ENCODE data around the gene CDKAL1.
"Not testable (repeated sequence)": the region's sequence is repeated elsewhere in the genome, so short reads cannot be mapped to it uniquely, and the experiment has no call there.

CDKAL1 gene

GRCh38 chr6:20722455-20722854 is 188.2 kb downstream of the CDKAL1 start:
- DNase-seq (ENCODE audit: extremely low spot score), result no peak
- TF ChIP-seq TARDBP (IDR thresholded peaks at IDR 0.05) (no peak), HDGF (IDR thresholded peaks at IDR 0.05; ENCODE audit: borderline replicate concordance) (no peak), CTBP1 (IDR thresholded peaks at IDR 0.05; ENCODE audit: borderline replicate concordance) (no peak)
- CTCF ChIA-PET, result no interaction called here
- POLR2A ChIA-PET, result no interaction called here

DNA sequence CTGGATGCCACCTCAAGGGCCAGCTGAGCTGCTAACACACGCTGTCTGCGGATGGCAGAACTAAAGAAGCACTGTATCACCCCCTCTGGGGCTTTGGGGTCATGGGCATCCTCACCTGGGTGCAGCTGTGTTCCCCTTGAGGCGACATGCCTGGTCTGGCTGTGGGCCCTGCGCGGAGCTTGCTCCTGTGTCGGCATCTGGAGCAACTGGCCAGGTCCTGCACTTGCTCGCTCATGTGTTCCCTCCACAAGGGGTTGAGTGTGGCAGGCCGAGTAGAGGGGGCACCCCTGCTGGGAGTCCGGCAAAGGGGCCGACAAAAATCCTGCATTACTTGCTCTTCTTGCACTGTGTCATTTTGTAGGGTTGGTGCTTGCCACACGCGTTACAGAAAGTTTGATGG is 189.0 kb downstream of the CDKAL1 start:
- ChIA-PET POLR2A (no interaction called here), CTCF (no interaction called here)
- no peak for DNase-seq (ENCODE audit: extremely low spot score)
- TF ChIP-seq HDGF (IDR thresholded peaks at IDR 0.05; ENCODE audit: borderline replicate concordance) (no peak), SUZ12 (IDR thresholded peaks at IDR 0.05) (no peak), CTBP1 (IDR thresholded peaks at IDR 0.05; ENCODE audit: borderline replicate concordance) (no peak), SP1 (IDR thresholded peaks at IDR 0.05) (no peak), ZNF384 (IDR thresholded peaks at IDR 0.05) (no peak), FOXM1 (IDR thresholded peaks at IDR 0.05; ENCODE audit: borderline replicate concordance) (no peak), FOXA1 (IDR thresholded peaks at IDR 0.05) (no peak), LEF1 (IDR thresholded peaks at IDR 0.05; ENCODE audit: borderline replicate concordance) (no peak), L3MBTL2 (conservative IDR thresholded peaks at IDR 0.05) (no peak), ARNT (IDR thresholded peaks at IDR 0.05) (no peak), ELF4 (IDR thresholded peaks at IDR 0.05) (no peak), TARDBP (IDR thresholded peaks at IDR 0.05) (no peak), FOXK2 (IDR thresholded peaks at IDR 0.05) (no peak), BHLHE40 (IDR thresholded peaks at IDR 0.05; ENCODE audit: borderline replicate concordance) (no peak), NFRKB (IDR thresholded peaks at IDR 0.05) (no peak)
- TF ChIP-seq, protein P1, sequence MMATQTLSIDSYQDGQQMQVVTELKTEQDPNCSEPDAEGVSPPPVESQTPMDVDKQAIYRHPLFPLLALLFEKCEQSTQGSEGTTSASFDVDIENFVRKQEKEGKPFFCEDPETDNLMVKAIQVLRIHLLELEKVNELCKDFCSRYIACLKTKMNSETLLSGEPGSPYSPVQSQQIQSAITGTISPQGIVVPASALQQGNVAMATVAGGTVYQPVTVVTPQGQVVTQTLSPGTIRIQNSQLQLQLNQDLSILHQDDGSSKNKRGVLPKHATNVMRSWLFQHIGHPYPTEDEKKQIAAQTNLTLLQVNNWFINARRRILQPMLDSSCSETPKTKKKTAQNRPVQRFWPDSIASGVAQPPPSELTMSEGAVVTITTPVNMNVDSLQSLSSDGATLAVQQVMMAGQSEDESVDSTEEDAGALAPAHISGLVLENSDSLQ (IDR thresholded peaks at IDR 0.05), result no peak

DNA sequence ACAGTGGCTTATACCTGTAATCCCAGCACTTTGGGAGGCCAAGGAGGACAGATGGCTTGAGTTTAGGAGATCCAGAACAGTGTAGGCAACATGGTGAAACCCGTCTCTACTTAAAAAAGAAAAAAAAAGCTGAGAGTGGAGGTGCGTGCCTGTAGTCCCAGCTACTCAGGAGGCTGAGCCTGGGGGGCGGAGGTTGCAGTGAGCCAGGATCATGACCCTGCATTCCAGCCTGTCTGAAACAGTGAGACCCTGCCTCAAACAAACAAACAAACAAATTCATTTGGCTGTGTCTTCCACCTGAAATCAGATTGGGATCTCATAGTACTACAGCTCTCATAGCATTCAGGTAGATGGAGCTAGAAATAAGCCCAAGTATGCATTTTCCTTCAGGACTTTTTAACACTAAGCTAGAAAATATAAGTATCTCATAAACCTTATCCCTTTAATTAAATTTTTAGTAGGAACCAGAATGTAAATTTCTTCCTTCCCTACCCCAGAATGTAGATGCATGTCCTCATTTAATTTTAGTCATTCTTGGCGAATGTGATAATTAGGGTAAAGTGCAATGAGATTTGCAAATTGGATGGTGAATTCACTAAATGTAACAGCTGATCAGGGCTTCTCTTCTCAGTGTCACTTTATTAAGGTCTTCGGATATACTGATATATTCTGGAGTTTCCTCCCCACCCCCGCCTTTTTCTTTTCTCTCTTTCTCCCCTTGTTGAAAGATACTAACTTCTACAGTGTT is 190.4 kb downstream of the CDKAL1 start:
- POLR2A ChIA-PET, result no interaction called here

DNA sequence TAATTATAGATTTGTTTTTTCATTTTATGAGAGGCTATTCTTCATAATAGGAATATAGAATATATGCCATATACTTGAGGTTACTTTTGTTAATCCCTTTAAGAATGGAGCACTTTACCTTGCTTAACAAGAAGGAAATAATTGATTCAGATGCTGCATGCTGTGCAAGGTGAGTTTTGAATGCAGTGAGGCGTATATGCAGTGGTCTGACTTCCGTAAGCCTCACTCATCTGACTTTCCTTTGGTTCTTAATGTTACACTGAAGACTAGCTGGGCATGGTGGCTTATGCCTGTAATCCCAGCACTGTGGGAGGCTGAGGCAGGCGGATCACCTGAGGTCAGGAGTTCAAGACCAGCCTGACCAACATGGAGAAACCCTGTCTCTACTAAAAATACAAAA is 191.0 kb downstream of the CDKAL1 start:
- POLR2A ChIA-PET; CTCF ChIA-PET; DNase-seq (ENCODE audit: extremely low spot score): not testable (repeated sequence)

More for the DNA sequence above, 190.4 kb downstream of the CDKAL1 start:
- TF ChIP-seq CTBP1 (IDR thresholded peaks at IDR 0.05; ENCODE audit: borderline replicate concordance) (no peak), L3MBTL2 (conservative IDR thresholded peaks at IDR 0.05) (no peak), SUZ12 (IDR thresholded peaks at IDR 0.05) (no peak), FOXK2 (IDR thresholded peaks at IDR 0.05) (no peak), NFRKB (IDR thresholded peaks at IDR 0.05) (no peak), HDGF (IDR thresholded peaks at IDR 0.05; ENCODE audit: borderline replicate concordance) (no peak), ZNF384 (IDR thresholded peaks at IDR 0.05) (no peak), BHLHE40 (IDR thresholded peaks at IDR 0.05; ENCODE audit: borderline replicate concordance) (no peak), FOXM1 (IDR thresholded peaks at IDR 0.05; ENCODE audit: borderline replicate concordance) (no peak), ELF4 (IDR thresholded peaks at IDR 0.05) (no peak), LEF1 (IDR thresholded peaks at IDR 0.05; ENCODE audit: borderline replicate concordance) (no peak), SP1 (IDR thresholded peaks at IDR 0.05) (no peak), FOXA1 (IDR thresholded peaks at IDR 0.05) (no peak), TARDBP (IDR thresholded peaks at IDR 0.05) (no peak), ARNT (IDR thresholded peaks at IDR 0.05) (no peak)
- TF ChIP-seq, protein P1 (IDR thresholded peaks at IDR 0.05), result no peak
- no peak for DNase-seq (ENCODE audit: extremely low spot score)
- CTCF ChIA-PET, result no interaction called here

DNA sequence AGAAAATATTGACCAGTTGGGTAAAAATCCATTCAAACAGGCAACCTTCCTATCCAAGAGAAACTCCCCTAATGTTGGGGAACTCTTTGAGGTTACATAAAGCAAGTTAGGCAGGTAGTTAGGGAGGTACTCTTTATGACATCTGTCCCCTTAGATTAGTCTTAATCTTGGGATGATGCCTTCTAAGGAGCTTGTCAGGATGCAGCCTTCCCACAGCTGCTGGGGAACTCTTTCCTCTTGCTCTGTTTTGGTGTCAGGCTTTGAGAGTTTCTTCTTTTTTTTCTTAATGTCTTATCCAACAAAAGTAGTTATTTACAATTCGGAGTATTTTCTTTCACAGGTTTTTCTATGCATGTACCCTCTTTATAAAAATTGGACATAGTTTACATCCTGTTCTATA is 194.8 kb downstream of the CDKAL1 start:
- POLR2A ChIA-PET, result no interaction called here
- no peak for DNase-seq (ENCODE audit: extremely low spot score)
- TF ChIP-seq CTBP1 (IDR thresholded peaks at IDR 0.05; ENCODE audit: borderline replicate concordance), result no peak
- TF ChIP-seq TARDBP (IDR thresholded peaks at IDR 0.05), result no peak
- TF ChIP-seq SP1 (IDR thresholded peaks at IDR 0.05), result no peak
- TF ChIP-seq L3MBTL2 (conservative IDR thresholded peaks at IDR 0.05), result no peak
- CTCF ChIA-PET, result no interaction called here

- TF ChIP-seq ZNF384 (IDR thresholded peaks at IDR 0.05), result peak; percentile 82; the same call in 1 of the 2 replicates
- DNase-seq (ENCODE audit: extremely low spot score); POLR2A ChIA-PET: not testable (repeated sequence)
- CTCF ChIA-PET, result interaction anchor here (0.6 kb wide), 1 partner anchor 207 kb away, joined by 3 read pairs; no protein-coding TSS in a partner anchor
Measured at GRCh38 chr6:20732362-20732761, 198.1 kb downstream of the CDKAL1 start.

DNA sequence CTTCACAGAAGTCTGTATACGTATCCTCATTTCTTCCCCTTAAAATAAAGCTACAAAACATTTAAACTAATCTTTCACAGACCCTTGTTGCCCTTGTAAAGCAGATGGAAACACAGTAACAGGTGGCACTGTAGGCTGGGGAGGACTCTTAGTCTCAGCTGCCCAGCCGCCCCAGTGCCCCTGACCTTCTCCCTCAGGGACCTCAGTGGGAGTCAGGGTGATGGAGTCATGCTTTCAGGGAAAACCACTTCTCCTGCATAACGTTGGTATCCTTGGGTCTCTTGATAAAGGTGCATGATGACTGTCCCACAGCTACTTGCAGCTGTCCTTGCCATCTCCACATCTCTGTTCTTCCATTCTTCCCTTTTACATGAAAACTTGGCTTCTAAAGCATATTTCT is 198.6 kb downstream of the CDKAL1 start:
- POLR2A ChIA-PET, result no interaction called here
- CTCF ChIA-PET, result no interaction called here
- TF ChIP-seq SP1 (IDR thresholded peaks at IDR 0.05), result no peak
- no peak for TF ChIP-seq NFRKB (IDR thresholded peaks at IDR 0.05)
- no peak for TF ChIP-seq TARDBP (IDR thresholded peaks at IDR 0.05)
- TF ChIP-seq LEF1 (IDR thresholded peaks at IDR 0.05; ENCODE audit: borderline replicate concordance), result no peak
- TF ChIP-seq ELF4 (IDR thresholded peaks at IDR 0.05), result no peak
- TF ChIP-seq FOXK2 (IDR thresholded peaks at IDR 0.05), result no peak
- no peak for TF ChIP-seq L3MBTL2 (conservative IDR thresholded peaks at IDR 0.05)
- TF ChIP-seq BHLHE40 (IDR thresholded peaks at IDR 0.05; ENCODE audit: borderline replicate concordance), result no peak
- no peak for TF ChIP-seq FOXA1 (IDR thresholded peaks at IDR 0.05)
- no peak for TF ChIP-seq CTBP1 (IDR thresholded peaks at IDR 0.05; ENCODE audit: borderline replicate concordance)
- TF ChIP-seq SUZ12 (IDR thresholded peaks at IDR 0.05), result no peak
- TF ChIP-seq FOXM1 (IDR thresholded peaks at IDR 0.05; ENCODE audit: borderline replicate concordance), result no peak
- TF ChIP-seq, protein P1 (IDR thresholded peaks at IDR 0.05), result no peak
- no peak for TF ChIP-seq ARNT (IDR thresholded peaks at IDR 0.05)
- no peak for DNase-seq (ENCODE audit: extremely low spot score)
